GM12878 (cell line): Measurements from ENCODE around the gene DCX. TPM values are rescaled to one million over a fixed set of nuclear protein-coding genes. Genes with fewer than 3 reads are reported as not detected.

Experiments used
- ATAC-seq: fragments of 200-7000 bp; cut with Tn5 transposase; 3 replicates; pipeline ENCODE4 v1.9.1; 2020; ENCODE audit warnings: mild to moderate bottlenecking, moderate library complexity
- BruUV-seq: library from RNA; stranded (reverse); fragments of 400-500 nt; replicated peaks from 2 replicates; lab custom pipeline; 2021; lab: Mats Ljungman, UMichigan
- CTCF ChIA-PET: fragments of 300-600 bp; sonication (Branson Sonifier 250); formaldehyde crosslinking; extraction: SDS; loops from one replicate; lab custom pipeline; 2021; ENCODE audit warnings: inconsistent platforms; lab: Yijun Ruan, JAX
- POLR2A ChIA-PET: fragments of 350-600 bp; formaldehyde crosslinking; extraction: SDS; loops from one replicate; lab custom pipeline; 2021; ENCODE audit warnings: inconsistent platforms; lab: Charles Lee
- RAD21 ChIA-PET: fragments of 300-600 bp; sonication (Branson Sonifier 250); formaldehyde crosslinking; loops from one replicate; lab custom pipeline; 2023; ENCODE audit warnings: antibody characterized with exemption; ENCODE audit not compliant: unreplicated experiment; lab: Charles Lee
- SMC1A ChIA-PET: fragments of 300-600 bp; sonication (Branson Sonifier 250); formaldehyde crosslinking; loops from one replicate; lab custom pipeline; 2023; ENCODE audit not compliant: unreplicated experiment, uncharacterized antibody; lab: Charles Lee
- DNase-seq: peaks from one replicate; pipeline ENCODE4 v3.0.0-alpha.2; 2011; ENCODE audit warnings: low read depth, low spot score
- FAIRE-seq: peaks from 3 replicates; lab custom pipeline; 2011; peaks lifted over from hg19 to GRCh38; lab: Jason Lieb, UNC
- H2AFZ ChIP-seq: 2 replicates; pipeline ENCODE4 v1.6.0; 2011; ENCODE audit warnings: low read depth, low read length, control low read depth; ENCODE audit not compliant: control insufficient read depth
- H3K27ac ChIP-seq: 2 replicates; pipeline ENCODE4 v1.5.1; 2011; ENCODE audit warnings: control low read depth; ENCODE audit not compliant: control insufficient read depth, insufficient read depth
- H3K27me3 ChIP-seq, 2 experiments: replicated peaks in 1 of 2; 2 replicates each; pipeline versions ENCODE4 v1.6.0 to v1.6.1; 2011; ENCODE audit warnings: low read length in 1 of 2; ENCODE audit not compliant: control insufficient read depth in 2 of 2, insufficient read depth in 2 of 2
- H3K36me3 ChIP-seq, 2 experiments: 2 replicates each; pipeline ENCODE4 v1.5.1; 2011; ENCODE audit warnings: low read length in 1 of 2; ENCODE audit not compliant: control insufficient read depth in 2 of 2, insufficient read depth in 2 of 2
- H3K4me1 ChIP-seq: 2 replicates; pipeline ENCODE4 v1.6.1; 2011; ENCODE audit warnings: mild to moderate bottlenecking, low read length, moderate library complexity, mixed read lengths; ENCODE audit not compliant: control insufficient read depth, insufficient read depth
- H3K4me2 ChIP-seq: 2 replicates; pipeline ENCODE4 v1.6.0; 2011; ENCODE audit warnings: control low read depth; ENCODE audit not compliant: control insufficient read depth, insufficient read depth
- H3K4me3 ChIP-seq: fragments of 200-600 bp; sonication (generic); 2 replicates; pipeline ENCODE4 v1.5.1; 2016
- H3K79me2 ChIP-seq: 2 replicates; pipeline ENCODE4 v1.6.0; 2011; ENCODE audit warnings: low read length; ENCODE audit not compliant: control insufficient read depth, insufficient read depth
- H3K9ac ChIP-seq: 2 replicates; pipeline ENCODE4 v1.8.0; 2011; ENCODE audit warnings: low read length, control low read depth, mixed read lengths; ENCODE audit not compliant: control insufficient read depth, insufficient read depth
- H3K9me3 ChIP-seq: replicated peaks from 3 replicates; pipeline ENCODE4 v1.5.1; 2011; ENCODE audit warnings: mild to moderate bottlenecking, low read length; ENCODE audit not compliant: control insufficient read depth, insufficient read depth
- H4K20me1 ChIP-seq: 2 replicates; pipeline ENCODE4 v1.6.0; 2011; ENCODE audit not compliant: control insufficient read depth, insufficient read depth
- ATF7 ChIP-seq: fragments of 450-650 bp; IDR thresholded peaks from 2 replicates; pipeline ENCODE4 v1.6.1; 2016; ENCODE audit warnings: low read depth, mild to moderate bottlenecking
- BRCA1 ChIP-seq: IDR thresholded peaks from 2 replicates; pipeline ENCODE4 v1.6.1; 2011; ENCODE audit warnings: low read depth, low read length, improper control_type of control experiment
- ESRRA ChIP-seq: IDR thresholded peaks from 2 replicates; pipeline ENCODE4 v1.6.1; 2012; ENCODE audit warnings: mild to moderate bottlenecking, low read length, improper control_type of control experiment
- JUND ChIP-seq: IDR thresholded peaks from 2 replicates; pipeline ENCODE4 v1.6.1; 2012; ENCODE audit warnings: low read depth, mild to moderate bottlenecking, low read length, improper control_type of control experiment, moderate library complexity
- PBX3 ChIP-seq: IDR thresholded peaks from 2 replicates; pipeline ENCODE4 v1.6.1; 2011; ENCODE audit warnings: mild to moderate bottlenecking, low read depth, low read length, moderate library complexity; ENCODE audit not compliant: insufficient replicate concordance
- RB1 ChIP-seq: fragments of 450-650 bp; formaldehyde crosslinking; IDR thresholded peaks from 2 replicates; pipeline ENCODE4 v1.6.1; 2017; ENCODE audit warnings: mild to moderate bottlenecking, borderline replicate concordance
- SMAD5 ChIP-seq: IDR thresholded peaks from 2 replicates; pipeline ENCODE4 v1.6.1; 2016; ENCODE audit warnings: antibody characterized with exemption, low read depth
- SPI1 ChIP-seq: IDR thresholded peaks from 2 replicates; pipeline ENCODE4 v1.6.1; 2011; ENCODE audit warnings: low read depth, mild to moderate bottlenecking, low read length, moderate library complexity, borderline replicate concordance; ENCODE audit not compliant: insufficient read depth
- STAT1 ChIP-seq: fragments of 450-650 bp; conservative IDR thresholded peaks from 2 replicates; pipeline ENCODE4 v1.6.1; 2014; ENCODE audit warnings: antibody characterized with exemption, mild to moderate bottlenecking
- SUPT20H ChIP-seq: IDR thresholded peaks from 2 replicates; pipeline ENCODE4 v1.6.1; 2011; ENCODE audit warnings: low read depth, mild to moderate bottlenecking, low read length, moderate library complexity, borderline replicate concordance; ENCODE audit not compliant: control insufficient read depth
- ZNF274 ChIP-seq: IDR thresholded peaks from one replicate; pipeline ENCODE4 v1.8.0; 2011; ENCODE audit not compliant: insufficient read length, insufficient read depth
- ZNF687 ChIP-seq: fragments of 450-650 bp; IDR thresholded peaks from 2 replicates; pipeline ENCODE4 v1.6.1; 2017; ENCODE audit warnings: mild to moderate bottlenecking, moderate library complexity
- ZSCAN29 ChIP-seq: fragments of 450-650 bp; IDR thresholded peaks from 2 replicates; pipeline ENCODE4 v1.6.1; 2017; ENCODE audit warnings: mild to moderate bottlenecking, moderate library complexity
- ZZZ3 ChIP-seq: IDR thresholded peaks from 2 replicates; pipeline ENCODE4 v1.6.1; 2011; ENCODE audit warnings: low read depth; ENCODE audit not compliant: control insufficient read depth, insufficient read length
- WGBS: methylation state at CpG from one replicate; pipeline ENCODE4 v1.1.6; 2016; ENCODE audit warnings: low lambda C conversion rate; ENCODE audit not compliant: insufficient replicate concordance, insufficient coverage; ENCODE audit errors: missing lambda C conversion rate; 5-methylcytosine and 5-hydroxymethylcytosine counted together
- in situ Hi-C: fragments of 300-500 bp; cut with MboI; formaldehyde crosslinking; loops from 9 replicates; pipeline ENCODE4 v1.14.3; 2018; ENCODE audit warnings: mixed read lengths
- intact Hi-C: fragments of 100-400 bp; cut with micrococcal nuclease; formaldehyde crosslinking; loops from one replicate; pipeline ENCODE4 v1.14.2; 2022; ENCODE audit not compliant: unreplicated experiment
- polyA plus RNA-seq, 11 experiments: library from polyadenylated mRNA; depleted of rRNA in 4 of 11; unstranded in 6 of 11; stranded (reverse) in 5 of 11; fragments of >200 nt; fragmentation: Nextera tagmentation in 4 of 11; fragmentation: Illumina TruSeq in 1 of 11; extraction: Ambion mirVana in 4 of 11; extraction: Trizol in 1 of 11; gene quantifications; 1 replicate in 1 of 11; 2 replicates in 10 of 11; pipeline versions ENCODE4 v1.2.1 to v1.2.3, GENCODE V29; 2011 to 2016; ENCODE audit warnings: inconsistent platforms in 2 of 11, missing spikeins in 2 of 11, low read depth in 1 of 11
- total RNA-seq, 4 experiments: library from RNA; depleted of rRNA in 3 of 4; stranded (reverse); fragments of >200 nt in 3 of 4; fragmentation: Illumina TruSeq in 1 of 4; extraction: Trizol in 1 of 4; gene quantifications; 2 replicates each; pipeline versions ENCODE4 v1.2.1 to v1.2.3, GENCODE V29; 2013 to 2021

The DCX gene
- total and polyA plus RNA-seq, 10 of the 15 experiments (the other 5 are each of a cell fraction or from before 2014, with no cell fraction given) = under 0.01 TPM; not detected in 9

GRCh38 chrX:111302284-111302683 is 109.7 kb downstream of the DCX start:
- BruUV-seq = no TSS peak
- Histone ChIP-seq H2AFZ (no peak overlapping the region), H3K27ac (no peak overlapping the region), H3K4me2 (no peak overlapping the region), H3K36me3 (no peaks in the 10 kb centered on the region), H3K9me3 (no peaks in the 10 kb centered on the region), H3K9ac (no peak overlapping the region), H3K4me1 (no peaks in the 10 kb centered on the region), H3K27me3 (peaks cover 0 to 5% of the 10 kb centered on the region in 2 experiments; a peak in 1 of 4 replicates), H3K79me2 (no peaks in the 10 kb centered on the region), H3K4me3 (no peak overlapping the region), H4K20me1 (no peaks in the 10 kb centered on the region)
- ChIA-PET RAD21 (no interaction called here), SMC1A (no interaction called here), POLR2A (no interaction called here), CTCF (no interaction called here)
- DNase-seq = no peak
- no peak for ATAC-seq
- FAIRE-seq = no peak
- 21% methylated on average over 2 of the region's 2 CpGs for WGBS
- TF ChIP-seq ZZZ3 (no peak), SPI1 (no peak), SMAD5 (no peak), STAT1 (no peak), RB1 (no peak)
- intact Hi-C loops (no loop called here), in situ Hi-C loops (no loop called here)

GRCh38 chrX:111288841-111289240 is 123.2 kb downstream of the DCX start:
- no TSS peak for BruUV-seq
- no peak overlapping the region for H2AFZ ChIP-seq
- no peak overlapping the region for H3K4me3 ChIP-seq
- no peak overlapping the region for H3K27ac ChIP-seq
- no peaks in the 10 kb centered on the region for H3K36me3 ChIP-seq
- no peaks in the 10 kb centered on the region for H3K9me3 ChIP-seq
- no peaks in the 10 kb centered on the region for H3K79me2 ChIP-seq
- H3K27me3 ChIP-seq = no peaks in the 10 kb centered on the region; a peak in 1 of 4 replicates
- DNase-seq (no peak), ATAC-seq (no peak), FAIRE-seq (no peak)
- H3K4me2 ChIP-seq = no peak overlapping the region
- ChIA-PET CTCF (no interaction called here), RAD21 (no interaction called here), SMC1A (no interaction called here), POLR2A (no interaction called here)
- no peak overlapping the region for H3K9ac ChIP-seq
- 12% methylated on average over 3 of the region's 3 CpGs for WGBS
- H3K4me1 ChIP-seq = no peaks in the 10 kb centered on the region
- in situ Hi-C loops (no loop called here), intact Hi-C loops (no loop called here)
- no peaks in the 10 kb centered on the region for H4K20me1 ChIP-seq
- TF ChIP-seq ZNF687 = no peak
- no peak for TF ChIP-seq ZNF274
- TF ChIP-seq JUND = no peak
- TF ChIP-seq ATF7 = no peak
- TF ChIP-seq ESRRA = no peak
- TF ChIP-seq BRCA1 = no peak
- no peak for TF ChIP-seq ZSCAN29
- no peak for TF ChIP-seq PBX3
- no peak for TF ChIP-seq SUPT20H
